Measurements from ENCODE around the gene TNFRSF8.
A peak's percentile ranks its signal among the peaks of the same experiment; 100 is the strongest.

The TNFRSF8 gene

DNA sequence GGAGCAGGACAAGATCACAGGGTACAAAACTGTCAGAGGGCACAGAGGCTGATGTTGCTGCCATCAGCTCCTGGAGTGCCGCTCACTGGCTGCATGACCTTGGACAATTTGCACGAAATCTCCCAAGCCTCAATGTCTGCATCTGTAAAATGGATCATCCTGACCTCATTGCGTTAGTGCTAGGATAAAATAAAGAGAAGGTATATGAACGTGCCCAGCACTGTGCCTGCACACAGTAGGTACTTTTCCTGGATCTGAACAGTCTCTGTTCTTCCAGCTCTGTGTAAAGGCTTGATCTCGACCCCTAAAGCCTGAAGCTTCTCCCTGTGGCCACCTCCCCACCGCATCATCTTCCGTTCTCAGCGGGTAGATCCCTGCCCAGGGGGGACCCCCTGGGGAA, 116.6 kb downstream of the TNFRSF8 start:
- Histone ChIP-seq H4K91ac (ENCODE audit: low read depth, low read length, poor library complexity) (no peak overlapping the region), H3K4me1 (ENCODE audit: control insufficient read depth in 2 of 2, insufficient read depth in 1 of 2, low read depth in 1 of 2, low read length in 2 of 2) (peaks cover 23 to 35% of the 10 kb centered on the region in 2 donors), H3K4ac (ENCODE audit: low read length) (no peak overlapping the region), H3K36me3 (replicated peaks in 1 of 2; ENCODE audit: control insufficient read depth in 2 of 2, insufficient read depth in 2 of 2, low read length in 2 of 2) (no peaks in the 10 kb centered on the region), H2BK12ac (ENCODE audit: low read length) (no peak overlapping the region), H3K9ac (ENCODE audit: low read depth, low read length, poor library complexity) (no peak overlapping the region), H2BK15ac (ENCODE audit: low read length) (no peak overlapping the region), H3K18ac (ENCODE audit: low read length) (peak overlapping the region; percentile 73), H2AK5ac (ENCODE audit: low read depth, low read length) (peak overlapping the region; percentile 66), H3K23ac (ENCODE audit: low read depth, low read length, poor library complexity) (no peak overlapping the region), H2AFZ (ENCODE audit: low read length) (no peak overlapping the region), H2BK5ac (ENCODE audit: low read length) (no peak overlapping the region), H3K27ac (replicated peaks; ENCODE audit: low read length) (no peak overlapping the region), H3K14ac (ENCODE audit: low read length) (no peak overlapping the region), H3K9me3 (replicated peaks in 1 of 2; ENCODE audit: control insufficient read depth in 2 of 2, insufficient read depth in 1 of 2, low read depth in 1 of 2, low read length in 2 of 2) (peaks cover 0 to 1% of the 10 kb centered on the region in 2 donors), H3K79me1 (ENCODE audit: low read depth, low read length) (no peaks in the 10 kb centered on the region), H3K27me3 (ENCODE audit: control insufficient read depth in 3 of 3, insufficient read depth in 3 of 3, low read depth in 1 of 3, low read length in 3 of 3) (no peaks in the 10 kb centered on the region), H3K4me2 (ENCODE audit: insufficient read depth, low read length, poor library complexity, severe bottlenecking) (no peak overlapping the region), H3K4me3 (ENCODE audit: low read length in 2 of 2) (no peak overlapping the region), H4K8ac (ENCODE audit: low read depth, low read length) (no peak overlapping the region), H2BK120ac (ENCODE audit: low read depth, low read length) (peak overlapping the region; percentile 56)
- no CpG with 5 or more reads among the region's 8 CpGs for WGBS, 2 donors (ENCODE audit: extremely low coverage in 2 of 2, insufficient read length in 2 of 2, insufficient replicate concordance in 1 of 2)
- no peak for DNase-seq (ENCODE audit: low spot score)

DNA sequence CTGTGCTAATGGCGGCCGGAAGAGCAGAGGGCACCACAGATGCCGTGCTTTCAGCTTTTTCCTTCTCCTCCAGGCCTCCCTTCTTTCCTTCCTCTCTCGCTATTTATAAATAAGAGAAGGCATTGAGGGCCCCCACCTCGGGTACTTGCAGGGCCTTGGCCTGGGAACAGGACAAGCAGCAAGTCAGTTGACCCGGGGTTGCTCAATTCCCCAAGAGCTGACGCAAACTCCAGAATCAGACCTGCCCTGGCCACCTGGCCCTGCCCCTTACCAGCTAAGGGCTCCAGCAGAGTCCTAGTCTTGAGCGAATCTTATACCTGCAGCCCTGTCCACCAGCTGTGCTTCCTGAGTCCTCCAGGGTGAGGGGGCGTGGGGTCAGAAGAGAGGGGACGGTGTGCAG, 117.2 kb downstream of the TNFRSF8 start:
- Histone ChIP-seq H2BK12ac (ENCODE audit: low read length) (no peak overlapping the region), H3K9me3 (replicated peaks in 1 of 2; ENCODE audit: control insufficient read depth in 2 of 2, insufficient read depth in 1 of 2, low read depth in 1 of 2, low read length in 2 of 2) (peaks cover 0 to 3% of the 10 kb centered on the region in 2 donors), H3K36me3 (replicated peaks in 1 of 2; ENCODE audit: control insufficient read depth in 2 of 2, insufficient read depth in 2 of 2, low read length in 2 of 2) (no peaks in the 10 kb centered on the region), H3K79me1 (ENCODE audit: low read depth, low read length) (no peaks in the 10 kb centered on the region), H3K4me3 (ENCODE audit: low read length in 2 of 2) (no peak overlapping the region), H2AK5ac (ENCODE audit: low read depth, low read length) (no peak overlapping the region), H2BK15ac (ENCODE audit: low read length) (no peak overlapping the region), H3K18ac (ENCODE audit: low read length) (no peak overlapping the region), H2BK120ac (ENCODE audit: low read depth, low read length) (no peak overlapping the region), H3K9ac (ENCODE audit: low read depth, low read length, poor library complexity) (no peak overlapping the region), H4K91ac (ENCODE audit: low read depth, low read length, poor library complexity) (no peak overlapping the region), H3K14ac (ENCODE audit: low read length) (no peak overlapping the region), H3K4ac (ENCODE audit: low read length) (no peak overlapping the region), H2BK5ac (ENCODE audit: low read length) (no peak overlapping the region), H3K27ac (replicated peaks; ENCODE audit: low read length) (no peak overlapping the region), H3K4me2 (ENCODE audit: insufficient read depth, low read length, poor library complexity, severe bottlenecking) (no peak overlapping the region), H3K27me3 (ENCODE audit: control insufficient read depth in 3 of 3, insufficient read depth in 3 of 3, low read depth in 1 of 3, low read length in 3 of 3) (no peaks in the 10 kb centered on the region), H3K23ac (ENCODE audit: low read depth, low read length, poor library complexity) (no peak overlapping the region), H3K4me1 (ENCODE audit: control insufficient read depth in 2 of 2, insufficient read depth in 1 of 2, low read depth in 1 of 2, low read length in 2 of 2) (peaks cover 21 to 35% of the 10 kb centered on the region in 2 donors), H2AFZ (ENCODE audit: low read length) (no peak overlapping the region), H4K8ac (ENCODE audit: low read depth, low read length) (no peak overlapping the region)
- no CpG with 5 or more reads among the region's 10 CpGs for WGBS, 2 donors (ENCODE audit: extremely low coverage in 2 of 2, insufficient read length in 2 of 2, insufficient replicate concordance in 1 of 2)
- no peak for DNase-seq (ENCODE audit: low spot score)

DNA sequence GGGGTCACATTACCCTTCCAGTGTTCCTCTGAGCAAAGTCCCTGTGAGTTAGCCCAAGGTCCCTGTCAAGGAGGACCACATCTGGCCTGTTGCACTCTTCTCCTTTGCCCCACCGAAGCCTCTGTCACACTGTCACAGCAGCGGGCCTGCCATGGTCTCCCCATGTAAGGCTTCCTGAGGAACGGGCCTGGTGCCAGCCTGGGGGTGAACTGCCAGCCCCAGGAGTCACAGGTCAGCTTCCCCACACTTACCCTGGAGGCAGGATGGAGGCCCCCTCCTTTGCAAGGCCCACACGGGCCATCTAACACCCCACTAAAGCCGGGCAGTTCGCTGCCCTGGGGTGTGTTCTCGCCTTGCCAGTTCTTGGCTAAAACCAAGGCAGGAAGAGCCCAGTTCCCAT, 117.8 kb downstream of the TNFRSF8 start:
- no peak overlapping the region for H3K27ac ChIP-seq (replicated peaks; ENCODE audit: low read length)
- no peak overlapping the region for H4K91ac ChIP-seq (ENCODE audit: low read depth, low read length, poor library complexity)
- DNase-seq (ENCODE audit: low spot score): no peak
- no peak overlapping the region for H2BK5ac ChIP-seq (ENCODE audit: low read length)
- H3K4me1 ChIP-seq (ENCODE audit: control insufficient read depth in 2 of 2, insufficient read depth in 1 of 2, low read depth in 1 of 2, low read length in 2 of 2): peaks cover 17 to 36% of the 10 kb centered on the region in 2 donors
- H3K4ac ChIP-seq (ENCODE audit: low read length): no peak overlapping the region
- H3K18ac ChIP-seq (ENCODE audit: low read length): no peak overlapping the region
- H3K23ac ChIP-seq (ENCODE audit: low read depth, low read length, poor library complexity): no peak overlapping the region
- H3K9me3 ChIP-seq (replicated peaks in 1 of 2; ENCODE audit: control insufficient read depth in 2 of 2, insufficient read depth in 1 of 2, low read depth in 1 of 2, low read length in 2 of 2): peaks cover 0 to 4% of the 10 kb centered on the region in 2 donors
- H2BK120ac ChIP-seq (ENCODE audit: low read depth, low read length): no peak overlapping the region
- WGBS, 2 donors (ENCODE audit: extremely low coverage in 2 of 2, insufficient read length in 2 of 2, insufficient replicate concordance in 1 of 2): no CpG with 5 or more reads among the region's 7 CpGs
- H2AFZ ChIP-seq (ENCODE audit: low read length): no peak overlapping the region
- no peak overlapping the region for H3K14ac ChIP-seq (ENCODE audit: low read length)
- H3K79me1 ChIP-seq (ENCODE audit: low read depth, low read length): no peaks in the 10 kb centered on the region
- no peak overlapping the region for H3K4me3 ChIP-seq (ENCODE audit: low read length in 2 of 2)
- no peak overlapping the region for H4K8ac ChIP-seq (ENCODE audit: low read depth, low read length)
- H2BK12ac ChIP-seq (ENCODE audit: low read length): no peak overlapping the region
- no peaks in the 10 kb centered on the region for H3K27me3 ChIP-seq (ENCODE audit: control insufficient read depth in 3 of 3, insufficient read depth in 3 of 3, low read depth in 1 of 3, low read length in 3 of 3)
- H3K4me2 ChIP-seq (ENCODE audit: insufficient read depth, low read length, poor library complexity, severe bottlenecking): no peak overlapping the region
- H3K9ac ChIP-seq (ENCODE audit: low read depth, low read length, poor library complexity): no peak overlapping the region
- no peak overlapping the region for H2BK15ac ChIP-seq (ENCODE audit: low read length)
- H3K36me3 ChIP-seq (replicated peaks in 1 of 2; ENCODE audit: control insufficient read depth in 2 of 2, insufficient read depth in 2 of 2, low read length in 2 of 2): no peaks in the 10 kb centered on the region
- H2AK5ac ChIP-seq (ENCODE audit: low read depth, low read length): no peak overlapping the region

DNA sequence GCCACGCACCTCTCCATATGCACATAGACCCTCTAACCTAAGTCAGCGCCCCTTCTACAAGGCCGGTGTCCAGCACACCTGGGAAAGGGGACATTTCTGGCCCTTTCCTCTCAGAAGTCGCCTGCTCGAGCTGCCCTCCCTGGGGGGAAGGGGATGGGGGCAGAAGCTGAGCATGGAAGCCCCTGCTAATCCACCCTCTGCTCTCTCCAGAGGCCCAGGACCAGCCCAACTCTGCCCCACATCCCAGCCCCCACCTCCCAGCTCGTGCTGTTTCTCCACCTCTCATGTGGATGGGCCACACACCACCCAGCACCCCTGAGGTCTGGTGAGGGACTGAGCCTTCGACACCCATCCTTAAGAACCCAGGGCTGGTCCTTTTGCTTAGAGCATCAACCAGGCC, 118.5 kb downstream of the TNFRSF8 start:
- H3K18ac ChIP-seq (ENCODE audit: low read length): peak overlapping the region; percentile 41
- H3K4ac ChIP-seq (ENCODE audit: low read length): no peak overlapping the region
- H2AFZ ChIP-seq (ENCODE audit: low read length): no peak overlapping the region
- no CpG with 5 or more reads among the region's 7 CpGs for WGBS, 2 donors (ENCODE audit: extremely low coverage in 2 of 2, insufficient read length in 2 of 2, insufficient replicate concordance in 1 of 2)
- DNase-seq (ENCODE audit: low spot score): no peak
- peaks cover 0 to 4% of the 10 kb centered on the region in 2 donors for H3K9me3 ChIP-seq (replicated peaks in 1 of 2; ENCODE audit: control insufficient read depth in 2 of 2, insufficient read depth in 1 of 2, low read depth in 1 of 2, low read length in 2 of 2)
- H3K9ac ChIP-seq (ENCODE audit: low read depth, low read length, poor library complexity): no peak overlapping the region
- no peak overlapping the region for H3K4me3 ChIP-seq (ENCODE audit: low read length in 2 of 2)
- H3K27ac ChIP-seq (replicated peaks; ENCODE audit: low read length): no peak overlapping the region
- H2BK15ac ChIP-seq (ENCODE audit: low read length): no peak overlapping the region
- no peaks in the 10 kb centered on the region for H3K36me3 ChIP-seq (replicated peaks in 1 of 2; ENCODE audit: control insufficient read depth in 2 of 2, insufficient read depth in 2 of 2, low read length in 2 of 2)
- no peak overlapping the region for H2BK5ac ChIP-seq (ENCODE audit: low read length)
- H3K79me1 ChIP-seq (ENCODE audit: low read depth, low read length): no peaks in the 10 kb centered on the region
- H3K27me3 ChIP-seq (ENCODE audit: control insufficient read depth in 3 of 3, insufficient read depth in 3 of 3, low read depth in 1 of 3, low read length in 3 of 3): no peaks in the 10 kb centered on the region
- H3K14ac ChIP-seq (ENCODE audit: low read length): no peak overlapping the region
- H3K4me2 ChIP-seq (ENCODE audit: insufficient read depth, low read length, poor library complexity, severe bottlenecking): no peak overlapping the region
- H3K4me1 ChIP-seq (ENCODE audit: control insufficient read depth in 2 of 2, insufficient read depth in 1 of 2, low read depth in 1 of 2, low read length in 2 of 2): peaks cover 17 to 38% of the 10 kb centered on the region in 2 donors
- no peak overlapping the region for H4K91ac ChIP-seq (ENCODE audit: low read depth, low read length, poor library complexity)
- H2BK12ac ChIP-seq (ENCODE audit: low read length): no peak overlapping the region
- no peak overlapping the region for H3K23ac ChIP-seq (ENCODE audit: low read depth, low read length, poor library complexity)
- no peak overlapping the region for H4K8ac ChIP-seq (ENCODE audit: low read depth, low read length)
- H2BK120ac ChIP-seq (ENCODE audit: low read depth, low read length): no peak overlapping the region
- H2AK5ac ChIP-seq (ENCODE audit: low read depth, low read length): peak overlapping the region; percentile 48
